Neuronal stem cell (in vitro differentiated cells): ENCODE measurements around the gene LPP.

ENCODE experiments used
- DNase-seq: peaks from one replicate; pipeline ENCODE4 v3.0.0-alpha.2; 2013; ENCODE audit warnings: low spot score
- H2AFZ ChIP-seq: one replicate; pipeline ENCODE4 v1.6.1; 2013; ENCODE audit warnings: mild to moderate bottlenecking, low read length, inconsistent platforms
- H2AK5ac ChIP-seq: 2 replicates; pipeline ENCODE4 v1.6.1; 2013; ENCODE audit warnings: low read depth, mild to moderate bottlenecking, inconsistent platforms, low read length, moderate library complexity, mixed read lengths
- H2BK120ac ChIP-seq: 2 replicates; pipeline ENCODE4 v1.6.1; 2013; ENCODE audit warnings: low read depth, mild to moderate bottlenecking, inconsistent platforms, low read length, moderate library complexity, mixed read lengths
- H2BK12ac ChIP-seq: one replicate; pipeline ENCODE4 v1.6.1; 2013; ENCODE audit warnings: low read length, inconsistent platforms
- H2BK15ac ChIP-seq: 2 replicates; pipeline ENCODE4 v1.6.1; 2013; ENCODE audit warnings: mild to moderate bottlenecking, low read length, inconsistent platforms, mixed read lengths
- H2BK5ac ChIP-seq: one replicate; pipeline ENCODE4 v1.6.1; 2013; ENCODE audit warnings: inconsistent platforms, mild to moderate bottlenecking, low read length, moderate library complexity
- H3K14ac ChIP-seq: one replicate; pipeline ENCODE4 v1.6.1; 2013; ENCODE audit warnings: low read length, inconsistent platforms
- H3K18ac ChIP-seq: 2 replicates; pipeline ENCODE4 v1.6.1; 2013; ENCODE audit warnings: low read length, inconsistent platforms
- H3K23ac ChIP-seq: 2 replicates; pipeline ENCODE4 v1.6.1; 2013; ENCODE audit warnings: low read depth, mild to moderate bottlenecking, mixed read lengths, low read length, inconsistent platforms; ENCODE audit not compliant: poor library complexity
- H3K27ac ChIP-seq: replicated peaks from 3 replicates; pipeline ENCODE4 v1.5.1; 2013; ENCODE audit warnings: low read length, inconsistent platforms
- H3K27me3 ChIP-seq, 3 experiments: 2 replicates each; pipeline ENCODE4 v1.6.1; 2013; ENCODE audit warnings: low read length in 3 of 3, mild to moderate bottlenecking in 2 of 3, inconsistent platforms in 1 of 3, low read depth in 1 of 3, mixed read lengths in 1 of 3, moderate library complexity in 1 of 3; ENCODE audit not compliant: control insufficient read depth in 3 of 3, insufficient read depth in 3 of 3
- H3K36me3 ChIP-seq, 2 donors: replicated peaks in 1 of 2; 2 replicates each; pipeline ENCODE4 v1.6.1; 2013; ENCODE audit warnings: low read length in 2 of 2; ENCODE audit not compliant: control insufficient read depth in 2 of 2, insufficient read depth in 2 of 2
- H3K4ac ChIP-seq: 2 replicates; pipeline ENCODE4 v1.6.1; 2013; ENCODE audit warnings: inconsistent platforms, mild to moderate bottlenecking, low read length, moderate library complexity
- H3K4me1 ChIP-seq, 2 donors: 1 replicate in 1 of 2; 2 replicates in 1 of 2; pipeline ENCODE4 v1.6.1; 2013; ENCODE audit warnings: low read length in 2 of 2, low read depth in 1 of 2; ENCODE audit not compliant: control insufficient read depth in 2 of 2, insufficient read depth in 1 of 2
- H3K4me2 ChIP-seq: one replicate; pipeline ENCODE4 v1.6.1; 2013; ENCODE audit warnings: mild to moderate bottlenecking, low read length, inconsistent platforms; ENCODE audit not compliant: insufficient read depth, poor library complexity, severe bottlenecking
- H3K4me3 ChIP-seq, 2 donors: 2 replicates each; pipeline ENCODE4 v1.5.1; 2013; ENCODE audit warnings: low read length in 2 of 2, mild to moderate bottlenecking in 2 of 2, inconsistent platforms in 1 of 2, moderate library complexity in 1 of 2
- H3K79me1 ChIP-seq: one replicate; pipeline ENCODE4 v1.6.1; 2013; ENCODE audit warnings: low read depth, mild to moderate bottlenecking, inconsistent platforms, low read length, moderate library complexity
- H3K9ac ChIP-seq: one replicate; pipeline ENCODE4 v1.6.1; 2013; ENCODE audit warnings: mild to moderate bottlenecking, low read depth, low read length, inconsistent platforms; ENCODE audit not compliant: poor library complexity
- H3K9me3 ChIP-seq, 2 donors: replicated peaks in 1 of 2; 2 replicates each; pipeline versions ENCODE3 to v1.6.1; 2013; ENCODE audit warnings: low read length in 2 of 2, mild to moderate bottlenecking in 2 of 2, inconsistent platforms in 1 of 2, low read depth in 1 of 2, mixed read lengths in 1 of 2, moderate library complexity in 1 of 2; ENCODE audit not compliant: control insufficient read depth in 2 of 2, insufficient read depth in 1 of 2
- H4K8ac ChIP-seq: one replicate; pipeline ENCODE4 v1.6.1; 2013; ENCODE audit warnings: low read depth, mild to moderate bottlenecking, inconsistent platforms, low read length, moderate library complexity
- H4K91ac ChIP-seq: one replicate; pipeline ENCODE4 v1.6.1; 2013; ENCODE audit warnings: low read length, low read depth, mild to moderate bottlenecking, inconsistent platforms; ENCODE audit not compliant: poor library complexity
- WGBS, 2 donors: extraction: QIAGEN DNeasy Blood & Tissue Kit; methylation state at CpG; one replicate each; pipeline ENCODE4 v1.1.7; 2013; ENCODE audit warnings: missing lambda C conversion rate in 2 of 2, mixed read lengths in 1 of 2; ENCODE audit not compliant: insufficient read length in 2 of 2, insufficient replicate concordance in 1 of 2; ENCODE audit errors: extremely low coverage in 2 of 2; 5-methylcytosine and 5-hydroxymethylcytosine counted together

Gene LPP

GRCh38 chr3:188776447-188776846 lies 622.5 kb downstream of the LPP start:
- Histone ChIP-seq H4K8ac (no peak overlapping the region), H2BK120ac (no peak overlapping the region), H3K27ac (no peak overlapping the region), H4K91ac (no peak overlapping the region), H3K4me2 (no peak overlapping the region), H3K4me3 (no peak overlapping the region), H3K23ac (no peak overlapping the region), H3K4me1 (peaks cover 0 to 7% of the 10 kb centered on the region in 2 donors), H2AFZ (no peak overlapping the region), H3K9ac (no peak overlapping the region), H3K14ac (no peak overlapping the region), H2AK5ac (no peak overlapping the region), H2BK5ac (no peak overlapping the region), H3K36me3 (peaks cover 0 to 2% of the 10 kb centered on the region in 2 donors), H3K18ac (no peak overlapping the region), H3K9me3 (no peaks in the 10 kb centered on the region), H3K27me3 (no peaks in the 10 kb centered on the region), H2BK15ac (no peak overlapping the region), H2BK12ac (no peak overlapping the region), H3K4ac (no peak overlapping the region), H3K79me1 (no peaks in the 10 kb centered on the region)
- WGBS, 2 donors: no CpG with 5 or more reads among the region's 1 CpG
- no peak for DNase-seq

- no peak overlapping the region for H3K4me2 ChIP-seq
- no peak overlapping the region for H3K18ac ChIP-seq
- no peak overlapping the region for H3K27ac ChIP-seq
- H3K36me3 ChIP-seq: peaks cover 0 to 2% of the 10 kb centered on the region in 2 donors
- no peak overlapping the region for H2BK15ac ChIP-seq
- H3K4me1 ChIP-seq: peaks cover 0 to 7% of the 10 kb centered on the region in 2 donors
- H2BK5ac ChIP-seq: no peak overlapping the region
- no peak overlapping the region for H2BK12ac ChIP-seq
- no peaks in the 10 kb centered on the region for H3K79me1 ChIP-seq
- H3K4ac ChIP-seq: no peak overlapping the region
- H2BK120ac ChIP-seq: no peak overlapping the region
- H3K27me3 ChIP-seq: no peaks in the 10 kb centered on the region
- H3K14ac ChIP-seq: no peak overlapping the region
- no peak overlapping the region for H4K91ac ChIP-seq
- H3K9ac ChIP-seq: no peak overlapping the region
- H2AK5ac ChIP-seq: no peak overlapping the region
- no peak overlapping the region for H4K8ac ChIP-seq
- DNase-seq: no peak
- WGBS, 2 donors: no CpG with 5 or more reads among the region's 1 CpG
- H3K4me3 ChIP-seq: no peak overlapping the region
- no peak overlapping the region for H2AFZ ChIP-seq
- H3K9me3 ChIP-seq: no peaks in the 10 kb centered on the region
- H3K23ac ChIP-seq: no peak overlapping the region
These were observed 624.3 kb downstream of the LPP start for GRCh38 chr3:188778091-188778852.

- Histone ChIP-seq H3K23ac (no peak overlapping the region), H4K8ac (no peak overlapping the region), H3K18ac (no peak overlapping the region), H2AK5ac (no peak overlapping the region), H4K91ac (no peak overlapping the region), H3K27me3 (no peaks in the 10 kb centered on the region), H3K9me3 (no peaks in the 10 kb centered on the region), H3K27ac (no peak overlapping the region), H3K36me3 (peaks cover 0 to 2% of the 10 kb centered on the region in 2 donors), H3K4me2 (no peak overlapping the region), H2BK120ac (no peak overlapping the region), H2AFZ (no peak overlapping the region), H3K4me3 (no peak overlapping the region), H3K14ac (no peak overlapping the region), H2BK5ac (no peak overlapping the region), H3K4me1 (peaks cover 0 to 7% of the 10 kb centered on the region in 2 donors), H2BK12ac (no peak overlapping the region), H3K4ac (no peak overlapping the region), H3K79me1 (no peaks in the 10 kb centered on the region), H3K9ac (no peak overlapping the region), H2BK15ac (no peak overlapping the region)
- DNase-seq: no peak
- no CpG with 5 or more reads among the region's 8 CpGs for WGBS, 2 donors
These were observed 625.5 kb downstream of the LPP start for GRCh38 chr3:188779281-188779980.
